Activated CD4-positive, alpha-beta T cell treated with anti-CD3 and anti-CD28 coated beads, Interleukin-2, amount 10 ng/mL, durations not matched to agents 7 days and 5 days (primary cell): ENCODE results near the gene ACBD5. TPM values are rescaled to one million over a fixed set of nuclear protein-coding genes. Genes with fewer than 3 reads are reported as not detected.

Source experiments
- CTCF ChIA-PET: fragments of 350-600 bp; sonication (Branson Sonifier 250); formaldehyde crosslinking; loops from one replicate; lab custom pipeline; 2021; ENCODE audit warnings: antibody characterized with exemption; lab: Charles Lee
- POLR2A ChIA-PET: fragments of 350-600 bp; sonication (Branson Sonifier 250); formaldehyde crosslinking; loops from one replicate; lab custom pipeline; 2021; ENCODE audit warnings: antibody characterized with exemption; lab: Charles Lee
- DNase-seq: peaks from one replicate; pipeline ENCODE4 v3.0.0-alpha.2; 2020
- H3K27ac Mint-ChIP-seq: one replicate; pipeline ENCODE4 v1.8.0; 2021; ENCODE audit warnings: mild to moderate bottlenecking, moderate library complexity, mixed read lengths
- H3K27me3 Mint-ChIP-seq: one replicate; pipeline ENCODE4 v1.8.0; 2021; ENCODE audit warnings: mixed read lengths
- H3K36me3 Mint-ChIP-seq: one replicate; pipeline ENCODE4 v1.8.0; 2021; ENCODE audit warnings: low read depth, mixed read lengths
- H3K4me1 Mint-ChIP-seq: one replicate; pipeline ENCODE4 v1.8.0; 2021; ENCODE audit warnings: mixed read lengths
- H3K4me3 Mint-ChIP-seq: one replicate; pipeline ENCODE4 v1.8.0; 2021; ENCODE audit warnings: mild to moderate bottlenecking, moderate library complexity, mixed read lengths
- H3K9me3 Mint-ChIP-seq: one replicate; pipeline ENCODE4 v1.8.0; 2021; ENCODE audit warnings: mixed read lengths
- total RNA-seq, 2 experiments: library from RNA; stranded (reverse); gene quantifications; one replicate each; pipeline ENCODE4 v1.2.3, GENCODE V29; 2021

ACBD5 gene
- total RNA-seq, 2 experiments from 2014 or later: 19.2 to 21.6 TPM

DNA sequence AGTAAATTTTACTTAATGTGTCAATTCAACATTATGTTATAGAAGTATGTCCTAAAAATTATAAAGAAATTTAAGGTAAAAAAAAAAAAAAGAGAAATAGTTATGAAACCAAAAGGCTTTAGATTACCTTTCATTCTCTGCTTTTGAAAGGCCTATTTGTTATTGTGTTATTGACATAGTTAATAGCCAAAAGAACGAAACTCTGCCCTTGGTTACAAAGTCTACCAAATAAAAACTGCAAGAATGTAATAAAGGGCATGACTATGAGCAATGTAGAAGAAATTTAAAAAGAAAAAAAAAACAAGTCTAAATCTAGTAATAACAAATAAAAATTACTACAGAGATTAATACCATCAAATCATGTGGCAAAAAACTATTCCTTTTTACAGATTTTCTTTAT, 10.6 kb downstream of the ACBD5 start:
- ChIA-PET POLR2A (no interaction called here), CTCF (no interaction called here)
- no peak overlapping the region for H3K4me3 Mint-ChIP-seq

DNA sequence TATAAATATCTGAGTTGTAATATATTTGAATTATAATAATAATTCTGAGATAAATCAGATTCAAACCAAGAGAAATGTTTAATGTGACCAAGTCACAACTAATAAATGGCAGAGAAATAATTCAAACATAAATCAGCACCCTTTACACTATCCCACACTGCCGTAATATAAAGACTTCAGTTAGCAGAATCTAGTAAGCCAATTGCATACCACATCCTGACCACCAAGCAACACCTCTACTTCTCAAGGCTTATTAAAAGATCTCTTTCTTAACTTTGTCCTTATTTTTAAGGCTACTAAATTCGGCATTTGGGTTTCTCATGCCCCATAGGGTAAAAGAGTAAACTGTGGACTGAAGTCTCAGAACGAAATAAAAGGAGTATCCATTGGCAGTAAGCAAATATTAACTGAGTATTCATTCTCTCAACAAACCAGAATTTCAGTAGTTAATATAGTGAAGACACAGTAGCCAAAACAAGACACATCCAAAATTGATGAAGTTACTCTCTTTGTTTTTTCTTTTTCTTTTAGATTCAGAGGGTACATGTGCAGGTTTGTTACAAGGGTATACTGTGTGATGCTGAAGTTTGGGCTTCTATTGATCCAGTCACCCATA, 14.8 kb downstream of the ACBD5 start:
- no peak overlapping the region for H3K4me3 Mint-ChIP-seq
- H3K27me3 Mint-ChIP-seq: no peaks in the 10 kb centered on the region
- ChIA-PET CTCF (interaction anchor here (0.6 kb wide), 2 partner anchors 26 to 782 kb away, joined by 5 read pairs; no protein-coding TSS in a partner anchor), POLR2A (no interaction called here)
- DNase-seq: peak; percentile 16
- H3K4me1 Mint-ChIP-seq: peaks cover 17% of the 10 kb centered on the region
- peak overlapping the region; percentile 80 for H3K27ac Mint-ChIP-seq
- no peaks in the 10 kb centered on the region for H3K9me3 Mint-ChIP-seq
- peaks cover 33% of the 10 kb centered on the region for H3K36me3 Mint-ChIP-seq

More for the DNA sequence above, 10.6 kb downstream of the ACBD5 start:
- H3K27ac Mint-ChIP-seq: no peak overlapping the region
- H3K36me3 Mint-ChIP-seq: peaks cover 22% of the 10 kb centered on the region
- H3K27me3 Mint-ChIP-seq: no peaks in the 10 kb centered on the region
- H3K9me3 Mint-ChIP-seq: no peaks in the 10 kb centered on the region
- peaks cover 15% of the 10 kb centered on the region for H3K4me1 Mint-ChIP-seq
- DNase-seq: no peak

DNA sequence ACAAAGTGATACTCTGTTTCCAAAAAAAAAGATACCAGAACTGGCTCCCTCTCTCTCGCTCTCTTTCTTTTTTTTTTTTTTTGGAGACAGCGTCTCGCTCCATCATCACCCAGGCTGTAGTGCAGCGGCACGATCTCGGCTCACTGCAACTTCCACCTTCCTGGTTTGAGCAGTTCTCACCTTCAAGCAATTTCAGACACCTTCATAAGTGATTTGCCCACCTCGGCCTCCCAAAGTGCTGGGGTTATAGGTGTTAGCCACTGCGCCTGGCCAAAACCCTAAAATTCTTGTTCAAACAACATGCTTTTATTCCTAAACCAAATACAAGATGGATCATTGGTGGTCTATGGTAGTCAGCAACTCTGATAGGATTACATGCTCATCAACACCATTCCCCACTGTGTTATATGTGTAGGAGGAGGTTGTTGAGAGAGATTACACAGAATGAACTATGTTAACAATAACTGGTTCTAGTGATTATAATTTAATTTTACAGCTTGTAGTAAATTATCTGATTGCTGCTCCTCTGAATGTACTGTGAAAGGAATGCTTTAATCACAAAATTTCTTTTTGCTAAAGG, 15.5 kb downstream of the ACBD5 start:
- ChIA-PET CTCF (interaction anchor here (1.5 kb wide), 1 partner anchor 11 kb away, joined by 3 read pairs; no protein-coding TSS in a partner anchor), POLR2A (no interaction called here)
- H3K4me3 Mint-ChIP-seq: no peak overlapping the region

DNA sequence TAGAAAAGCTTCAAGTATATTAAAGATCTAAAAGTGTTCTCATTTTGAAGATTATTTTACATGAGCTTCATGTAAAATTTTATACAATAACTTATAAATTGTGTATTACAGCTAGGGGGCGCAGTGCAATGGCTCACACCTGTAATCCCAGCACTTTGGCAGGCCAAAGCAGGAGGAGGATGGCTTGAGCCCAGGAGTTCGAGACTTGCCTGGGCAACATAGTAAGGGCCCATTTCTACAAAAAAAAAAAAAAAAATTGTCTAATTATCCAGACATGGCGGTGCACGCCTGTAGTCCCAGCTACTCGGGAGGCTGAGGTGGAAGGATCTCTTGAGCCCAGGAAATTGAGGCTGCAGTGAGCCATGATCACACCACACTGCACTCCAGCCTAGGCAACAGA, 16.6 kb downstream of the ACBD5 start:
- Mint-ChIP-seq H3K4me3 (no peak overlapping the region), H3K9me3 (no peaks in the 10 kb centered on the region), H3K27ac (peak overlapping the region; percentile 60), H3K27me3 (no peaks in the 10 kb centered on the region), H3K4me1 (peaks cover 17% of the 10 kb centered on the region), H3K36me3 (peaks cover 35% of the 10 kb centered on the region)
- ChIA-PET CTCF (interaction anchor here (0.7 to 1.8 kb wide), 7 partner anchors 9 to 136 kb away, joined by 3 to 5 read pairs (median 3); partner anchors contain the start of gene ACBD5), POLR2A (interaction anchor here (0.6 kb wide), 1 partner anchor 767 kb away, joined by 3 read pairs; no protein-coding TSS in a partner anchor)
- peak; percentile 58 for DNase-seq

More for the DNA sequence above, 15.5 kb downstream of the ACBD5 start:
- DNase-seq: no peak
- Mint-ChIP-seq H3K27me3 (no peaks in the 10 kb centered on the region), H3K9me3 (no peaks in the 10 kb centered on the region), H3K4me1 (peaks cover 17% of the 10 kb centered on the region), H3K27ac (no peak overlapping the region), H3K36me3 (peaks cover 29% of the 10 kb centered on the region)

DNA sequence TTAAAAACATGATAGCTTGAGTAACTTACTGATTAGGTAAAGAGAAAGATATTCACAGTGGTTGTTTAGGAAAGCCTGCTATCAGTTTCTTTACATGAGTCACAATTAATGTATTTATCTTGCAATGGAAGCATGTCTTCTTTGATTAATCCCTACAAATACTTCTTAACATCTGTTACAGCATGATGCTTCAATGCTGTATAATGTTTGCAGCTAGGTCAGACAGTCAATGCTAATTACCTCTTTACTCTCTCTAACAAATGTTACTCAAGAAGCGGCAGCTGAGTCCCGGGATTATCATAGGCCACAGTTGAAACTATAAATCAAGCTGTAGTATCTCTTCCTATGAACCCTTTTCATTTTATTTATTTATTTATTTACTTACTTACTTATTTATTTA, 33.2 kb downstream of the ACBD5 start:
- CTCF ChIA-PET: interaction anchor here (0.6 kb wide), 1 partner anchor 24 kb away, joined by 4 read pairs; no protein-coding TSS in a partner anchor
- peaks cover 33% of the 10 kb centered on the region for H3K36me3 Mint-ChIP-seq
- DNase-seq: no peak
- POLR2A ChIA-PET: no interaction called here
- H3K27ac Mint-ChIP-seq: no peak overlapping the region
- no peaks in the 10 kb centered on the region for H3K27me3 Mint-ChIP-seq
- H3K4me1 Mint-ChIP-seq: no peaks in the 10 kb centered on the region
- no peak overlapping the region for H3K4me3 Mint-ChIP-seq
- H3K9me3 Mint-ChIP-seq: no peaks in the 10 kb centered on the region

DNA sequence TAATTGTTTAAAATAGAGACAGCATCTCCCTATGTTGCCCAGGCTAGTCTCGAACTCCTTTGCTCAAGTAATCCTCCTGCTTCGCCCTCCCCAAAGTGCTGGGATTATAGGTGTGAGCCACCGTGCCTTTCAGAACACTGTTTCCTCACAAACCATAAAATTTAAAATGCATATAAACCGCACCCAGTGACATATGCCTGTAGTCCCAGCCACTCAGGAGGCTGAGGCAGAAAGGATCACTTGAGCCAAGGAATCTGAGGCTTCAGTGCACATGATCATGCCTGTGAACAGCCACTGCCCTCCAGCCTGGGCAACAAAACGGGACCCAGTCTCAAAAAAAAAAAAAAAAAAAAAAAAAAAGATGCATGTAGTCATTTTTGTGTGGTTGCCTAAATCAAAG, 36.8 kb downstream of the ACBD5 start:
- H3K4me1 Mint-ChIP-seq: no peaks in the 10 kb centered on the region

DNA sequence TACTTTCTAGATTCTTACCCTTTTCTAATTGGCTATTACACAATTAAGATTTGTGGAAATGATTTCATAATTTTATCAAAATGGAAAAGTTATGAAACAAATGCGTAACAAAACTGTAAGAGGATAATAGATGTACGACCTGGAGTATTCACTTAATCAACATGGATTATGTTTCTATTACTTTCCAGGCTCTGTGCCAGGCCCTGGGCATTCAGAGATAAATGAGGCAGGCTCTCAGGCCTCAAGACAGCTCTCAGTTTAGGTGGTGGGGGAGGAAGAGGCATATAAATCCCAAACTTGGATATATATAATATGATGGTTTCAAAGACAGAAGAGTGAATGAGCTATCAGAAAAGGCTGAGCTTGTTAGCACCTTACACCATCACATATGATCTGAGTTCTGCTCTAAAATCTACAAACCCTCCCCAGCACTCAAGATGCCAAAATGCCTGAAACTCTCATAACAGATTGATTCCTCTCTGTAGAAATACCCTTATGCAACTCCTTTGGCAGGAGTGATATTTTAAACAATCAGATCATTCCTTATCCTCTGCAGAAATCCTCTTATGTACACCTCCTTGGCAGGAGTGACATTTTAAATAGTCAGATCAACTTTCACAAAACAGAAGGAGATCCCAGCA, 42.5 kb downstream of the ACBD5 start:
- ChIA-PET CTCF (no interaction called here), POLR2A (no interaction called here)
- Mint-ChIP-seq H3K36me3 (peaks cover 11% of the 10 kb centered on the region), H3K27ac (no peak overlapping the region), H3K4me1 (no peaks in the 10 kb centered on the region), H3K4me3 (no peak overlapping the region), H3K27me3 (no peaks in the 10 kb centered on the region), H3K9me3 (no peaks in the 10 kb centered on the region)
- DNase-seq: no peak

More for the DNA sequence above, 36.8 kb downstream of the ACBD5 start:
- POLR2A ChIA-PET: no interaction called here
- DNase-seq: no peak
- H3K4me3 Mint-ChIP-seq: no peak overlapping the region
- no peak overlapping the region for H3K27ac Mint-ChIP-seq
- no peaks in the 10 kb centered on the region for H3K27me3 Mint-ChIP-seq
- CTCF ChIA-PET: no interaction called here
- H3K9me3 Mint-ChIP-seq: no peaks in the 10 kb centered on the region
- peaks cover 23% of the 10 kb centered on the region for H3K36me3 Mint-ChIP-seq

DNA sequence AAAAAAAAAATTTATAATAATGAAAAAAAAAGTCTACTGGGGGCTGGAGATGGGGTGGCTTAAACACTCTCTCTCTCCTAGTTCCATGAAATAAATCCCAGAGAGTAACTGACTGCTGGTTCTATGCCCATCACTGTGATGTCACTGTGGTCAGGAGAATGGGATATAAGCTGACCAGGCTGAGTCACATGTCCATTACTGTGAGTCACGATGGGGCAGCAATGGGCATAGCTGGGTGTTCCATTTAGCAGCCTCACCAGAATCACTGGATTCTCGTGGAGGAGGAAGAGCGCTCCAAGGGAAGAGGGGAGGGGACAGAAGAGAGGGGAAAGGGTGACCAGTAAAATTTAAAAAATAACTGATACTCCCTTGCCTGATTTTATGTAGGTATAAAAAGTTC, 48.3 kb downstream of the ACBD5 start:
- Mint-ChIP-seq H3K27me3 (no peaks in the 10 kb centered on the region), H3K9me3 (no peaks in the 10 kb centered on the region), H3K36me3 (peaks cover 4% of the 10 kb centered on the region), H3K4me1 (no peaks in the 10 kb centered on the region), H3K27ac (no peak overlapping the region), H3K4me3 (no peak overlapping the region)
- DNase-seq: no peak
- ChIA-PET POLR2A (no interaction called here), CTCF (no interaction called here)

DNA sequence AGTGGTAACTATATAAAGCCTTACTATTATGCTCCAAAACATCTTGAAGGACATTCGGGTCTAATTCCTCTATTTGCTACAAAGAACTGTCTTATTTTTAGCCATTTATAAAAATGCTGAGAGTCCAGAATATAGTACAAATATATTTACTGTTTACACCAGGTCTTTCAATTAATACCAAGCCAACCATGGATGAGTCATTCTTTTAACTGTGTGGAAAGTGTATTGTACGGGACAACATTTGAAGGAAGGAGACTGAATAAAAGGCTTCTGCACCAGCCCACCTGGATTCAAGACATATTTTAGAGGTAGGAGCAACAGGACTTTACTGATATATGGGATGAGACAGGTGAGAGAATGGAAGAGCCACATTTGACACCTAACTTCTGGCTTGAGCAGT, 50.1 kb downstream of the ACBD5 start:
- Mint-ChIP-seq H3K36me3 (peaks cover 8% of the 10 kb centered on the region), H3K4me3 (no peak overlapping the region), H3K4me1 (no peaks in the 10 kb centered on the region), H3K27me3 (no peaks in the 10 kb centered on the region), H3K9me3 (no peaks in the 10 kb centered on the region), H3K27ac (no peak overlapping the region)
- no peak for DNase-seq
- CTCF ChIA-PET: no interaction called here
- POLR2A ChIA-PET: no interaction called here

DNA sequence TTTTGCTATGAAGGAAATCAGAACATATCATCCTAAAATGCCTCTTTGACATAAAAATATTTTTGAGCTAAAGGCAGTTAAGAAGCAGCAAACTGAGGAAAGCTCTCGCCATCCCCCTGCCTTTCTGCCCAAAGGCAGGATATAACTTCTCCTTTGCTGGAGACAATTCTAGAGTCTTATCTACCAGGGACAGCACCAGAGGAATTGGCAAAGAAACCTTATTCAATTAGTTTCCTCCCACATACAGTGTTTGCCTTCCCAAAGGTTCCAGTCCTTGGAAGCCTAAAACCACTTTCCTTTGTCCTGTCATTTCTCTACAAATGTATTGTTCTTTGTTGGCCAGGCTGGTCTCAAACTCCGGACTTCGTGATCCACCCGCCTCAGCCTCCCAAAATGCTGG, 51.7 kb downstream of the ACBD5 start:
- DNase-seq: no peak
- peaks cover 20% of the 10 kb centered on the region for H3K36me3 Mint-ChIP-seq
- no peaks in the 10 kb centered on the region for H3K27me3 Mint-ChIP-seq
- ChIA-PET POLR2A (no interaction called here), CTCF (interaction anchor here (1.5 kb wide), 1 partner anchor 15 kb away, joined by 4 read pairs; no protein-coding TSS in a partner anchor)
- H3K4me3 Mint-ChIP-seq: no peak overlapping the region
- no peaks in the 10 kb centered on the region for H3K9me3 Mint-ChIP-seq
- no peak overlapping the region for H3K27ac Mint-ChIP-seq
- H3K4me1 Mint-ChIP-seq: no peaks in the 10 kb centered on the region

DNA sequence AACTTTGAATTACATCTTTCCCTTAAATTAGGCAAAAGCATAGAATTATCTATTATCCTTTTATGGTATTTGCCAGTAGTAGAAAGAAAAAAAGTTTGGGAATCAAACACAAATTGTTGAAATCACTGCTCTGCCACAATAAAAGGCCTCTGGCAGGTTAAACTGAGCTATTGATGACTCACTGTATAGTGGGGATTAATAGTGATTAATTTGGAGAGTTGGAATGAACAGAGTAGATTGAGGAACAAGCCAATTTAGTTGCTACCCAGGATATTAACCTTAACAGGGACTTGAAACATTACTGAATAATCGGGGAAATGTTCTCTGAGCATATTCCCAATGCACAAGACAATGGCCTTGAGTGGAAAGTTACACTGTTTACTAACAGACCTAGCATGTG, 52.3 kb downstream of the ACBD5 start:
- no peaks in the 10 kb centered on the region for H3K27me3 Mint-ChIP-seq
- POLR2A ChIA-PET: no interaction called here
- H3K9me3 Mint-ChIP-seq: no peaks in the 10 kb centered on the region
- no peak overlapping the region for H3K27ac Mint-ChIP-seq
- CTCF ChIA-PET: interaction anchor here (1.5 kb wide), 1 partner anchor 14 kb away, joined by 4 read pairs; no protein-coding TSS in a partner anchor
- no peak for DNase-seq
- no peak overlapping the region for H3K4me3 Mint-ChIP-seq
- H3K4me1 Mint-ChIP-seq: no peaks in the 10 kb centered on the region
- H3K36me3 Mint-ChIP-seq: peaks cover 22% of the 10 kb centered on the region

DNA sequence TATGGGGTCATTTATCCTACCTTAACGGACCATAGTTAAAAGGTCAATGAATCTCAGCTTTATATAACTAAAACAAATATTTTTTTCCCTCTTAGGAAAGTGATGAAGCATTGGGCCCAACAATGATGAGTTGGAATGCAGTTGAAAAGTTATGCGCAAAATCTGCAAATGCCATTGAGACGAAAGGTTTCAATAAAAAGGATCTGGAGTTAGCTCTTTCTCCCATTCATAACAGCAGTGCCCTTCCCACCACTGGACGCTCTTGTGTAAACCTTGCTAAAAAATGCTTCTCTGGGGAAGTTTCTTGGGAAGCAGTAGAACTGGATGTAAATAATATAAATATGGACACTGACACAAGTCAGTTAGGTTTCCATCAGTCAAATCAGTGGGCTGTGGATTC, 70.7 kb downstream of the ACBD5 start:
- H3K9me3 Mint-ChIP-seq: no peaks in the 10 kb centered on the region
- H3K4me1 Mint-ChIP-seq: peaks cover 3% of the 10 kb centered on the region
- H3K27ac Mint-ChIP-seq: no peak overlapping the region
- peaks cover 46% of the 10 kb centered on the region for H3K36me3 Mint-ChIP-seq
- CTCF ChIA-PET: interaction anchor here (0.6 to 2.2 kb wide), 2 partner anchors 15 to 840 kb away, joined by 5 to 9 read pairs; no protein-coding TSS in a partner anchor
- DNase-seq: no peak
- POLR2A ChIA-PET: no interaction called here
- no peaks in the 10 kb centered on the region for H3K27me3 Mint-ChIP-seq
- no peak overlapping the region for H3K4me3 Mint-ChIP-seq

DNA sequence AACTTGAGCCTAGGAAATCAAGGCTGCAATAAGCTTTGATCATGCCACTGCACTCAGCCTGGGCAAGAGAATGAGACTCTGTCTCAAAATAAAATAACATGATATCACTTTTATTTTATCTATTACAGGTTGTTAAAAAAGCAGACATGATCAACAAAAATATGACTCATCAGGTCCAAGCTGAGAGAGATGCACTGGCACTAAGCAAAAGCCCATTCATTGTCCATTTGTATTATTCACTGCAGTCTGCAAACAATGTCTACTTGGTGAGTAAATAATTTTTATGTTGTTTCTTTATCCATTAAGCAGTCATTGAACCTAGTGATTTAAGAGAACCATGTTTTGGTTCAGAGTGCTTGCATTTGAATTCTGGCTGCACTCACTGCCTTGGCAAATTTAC, 82.2 kb downstream of the ACBD5 start:
- Mint-ChIP-seq H3K9me3 (no peaks in the 10 kb centered on the region), H3K27me3 (no peaks in the 10 kb centered on the region), H3K4me1 (peaks cover 21% of the 10 kb centered on the region), H3K4me3 (peak overlapping the region; percentile 8), H3K36me3 (peaks cover 57% of the 10 kb centered on the region), H3K27ac (peak overlapping the region; percentile 62)
- ChIA-PET POLR2A (no interaction called here), CTCF (no interaction called here)
- DNase-seq: no peak
